Activated CD8-positive, alpha-beta memory T cell treated with anti-CD3 and anti-CD28 coated beads for 24 hours (primary cell): ENCODE measurements around the gene COMTD1.
A peak's percentile ranks its signal among the peaks of the same experiment; 100 is the strongest.

ENCODE experiments used
- DNase-seq: peaks from one replicate; pipeline ENCODE4 v3.0.0-alpha.2; 2020

Gene COMTD1

GRCh38 chr10:75235375-75236177 lies at the start of gene COMTD1:
COMTD1 (minus strand) TSS chr10:75235957; CDS start chr10:75235928, 29 bp downstream.
- peak; percentile 98 for DNase-seq

- DNase-seq = no peak
Measured at GRCh38 chr10:75283671-75284470, 48.1 kb upstream of the COMTD1 start.

GRCh38 chr10:75283078-75283670 lies 47.4 kb upstream of the COMTD1 start:
- no peak for DNase-seq

- no peak for DNase-seq
Measured at GRCh38 chr10:75281974-75282373, 46.2 kb upstream of the COMTD1 start.

- DNase-seq = no peak
Measured at GRCh38 chr10:75280236-75280635, 44.5 kb upstream of the COMTD1 start.

- DNase-seq = no peak
Measured at GRCh38 chr10:75276069-75276872, 40.5 kb upstream of the COMTD1 start.

- DNase-seq = no peak
Measured at GRCh38 chr10:75272896-75273295, 37.1 kb upstream of the COMTD1 start.

GRCh38 chr10:75272094-75272493 lies 36.3 kb upstream of the COMTD1 start:
- no peak for DNase-seq

- no peak for DNase-seq
Measured at GRCh38 chr10:75269605-75270004, 33.8 kb upstream of the COMTD1 start.

- DNase-seq = no peak
Measured at GRCh38 chr10:75266945-75267344, 31.2 kb upstream of the COMTD1 start.

- DNase-seq = no peak
Measured at GRCh38 chr10:75265856-75266255, 30.1 kb upstream of the COMTD1 start.

GRCh38 chr10:75263806-75264205 lies 28.0 kb upstream of the COMTD1 start:
- DNase-seq = no peak

GRCh38 chr10:75261813-75262705 lies 26.3 kb upstream of the COMTD1 start:
- DNase-seq = no peak

- DNase-seq = no peak
Measured at GRCh38 chr10:75260990-75261389, 25.2 kb upstream of the COMTD1 start.

GRCh38 chr10:75254739-75255138 lies 19.0 kb upstream of the COMTD1 start:
- DNase-seq = no peak

- no peak for DNase-seq
Measured at GRCh38 chr10:75253281-75254220, 17.8 kb upstream of the COMTD1 start.

GRCh38 chr10:75250934-75251333 lies 15.2 kb upstream of the COMTD1 start:
- DNase-seq = no peak

- no peak for DNase-seq
Measured at GRCh38 chr10:75247797-75248196, 12.0 kb upstream of the COMTD1 start.

GRCh38 chr10:75246506-75246905 lies 10.7 kb upstream of the COMTD1 start:
- no peak for DNase-seq
